VCaP (cell line): ENCODE measurements around the gene HOXA7.

Experiments
- H3K27ac ChIP-seq: fragments of 450-650 bp; 2 replicates; pipeline ENCODE4 v1.5.1; 2017
- CTCF ChIP-seq: fragments of 450-650 bp; conservative IDR thresholded peaks from 2 replicates; pipeline ENCODE4 v1.5.1; 2017; ENCODE audit warnings: mild to moderate bottlenecking, moderate library complexity

Gene HOXA7

DNA sequence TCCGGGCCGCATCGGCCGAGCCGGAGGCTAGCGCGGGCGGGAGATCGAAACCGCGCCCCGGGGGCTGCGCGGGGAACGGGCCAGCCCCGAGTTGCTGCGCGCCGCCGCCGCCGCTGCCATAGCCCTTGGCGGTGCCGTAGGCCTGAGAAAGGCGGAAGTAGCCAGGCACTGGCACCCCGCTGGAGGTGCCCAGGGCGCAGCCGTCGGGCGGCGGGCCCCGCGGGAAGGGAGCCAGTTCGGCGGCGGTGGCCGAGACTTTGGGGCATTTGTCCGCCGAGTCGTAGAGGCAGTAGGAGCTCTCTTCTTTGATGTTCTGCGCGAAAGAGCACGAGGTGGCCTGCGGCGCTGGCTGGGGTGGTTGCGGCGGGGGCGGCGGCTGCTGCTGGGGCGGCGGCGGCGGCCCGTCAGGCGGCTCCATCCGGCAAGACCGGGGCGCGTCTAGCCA, 17.1 kb upstream of the HOXA7 start:
- no peak for TF ChIP-seq CTCF

GRCh38 chr7:27172823-27173510, 16.5 kb upstream of the HOXA7 start:
- TF ChIP-seq CTCF = no peak
- H3K27ac ChIP-seq = peak overlapping the region; percentile 99

More for the DNA sequence above, 17.1 kb upstream of the HOXA7 start:
- peak overlapping the region; percentile 99 for H3K27ac ChIP-seq

GRCh38 chr7:27172315-27172774, 15.9 kb upstream of the HOXA7 start:
- H3K27ac ChIP-seq = peak overlapping the region; percentile 99
- TF ChIP-seq CTCF = no peak

DNA sequence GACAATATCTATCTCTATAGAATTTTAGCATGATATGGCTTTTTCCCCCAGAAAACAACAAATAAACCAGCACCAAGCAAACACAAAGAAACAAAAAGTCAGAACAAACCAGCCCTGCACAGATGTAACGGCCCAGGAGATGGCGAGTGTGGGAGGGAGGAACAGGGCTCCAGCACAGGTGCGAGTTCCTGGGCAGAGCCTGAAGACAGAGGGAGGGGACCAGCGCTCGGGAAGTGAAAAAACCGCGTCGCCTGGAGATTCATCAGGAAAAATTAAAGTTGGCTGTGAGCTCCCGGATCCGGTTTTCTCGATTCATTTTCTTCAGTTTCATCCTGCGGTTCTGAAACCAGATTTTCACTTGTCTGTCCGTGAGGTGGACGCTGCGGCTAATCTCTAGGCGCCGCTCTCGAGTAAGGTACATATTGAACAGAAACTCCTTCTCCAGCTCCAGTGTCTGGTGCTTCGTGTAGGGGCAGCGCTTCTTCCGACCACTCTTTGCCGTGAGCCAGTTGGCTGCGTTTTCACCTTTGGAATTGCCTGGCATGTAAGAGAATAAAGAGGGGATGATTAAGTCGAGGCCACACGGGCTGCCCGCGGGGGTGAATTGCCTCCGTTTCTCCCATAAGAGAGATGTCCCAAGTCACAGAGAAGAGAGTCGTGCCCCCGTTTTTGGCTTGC, 15.3 kb upstream of the HOXA7 start:
- TF ChIP-seq CTCF = peak; percentile 9; the same call in 1 of the 2 replicates

DNA sequence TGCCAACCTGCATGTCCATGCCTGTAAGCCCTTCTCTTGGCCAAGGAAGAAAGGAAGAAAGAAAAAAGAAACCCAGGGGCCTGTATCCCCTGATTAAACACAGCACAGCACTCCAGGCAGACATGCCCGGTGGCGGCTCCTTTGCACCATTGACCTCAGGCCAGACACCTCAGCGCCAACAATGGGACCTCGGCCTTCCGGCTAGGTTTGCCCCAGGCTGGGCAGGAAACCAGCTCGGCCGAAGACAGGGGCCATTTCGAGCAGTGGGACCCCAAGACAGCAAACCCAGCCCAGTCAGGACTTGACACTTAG, 14.8 kb upstream of the HOXA7 start:
- no peak for TF ChIP-seq CTCF
- peak overlapping the region; percentile 99 for H3K27ac ChIP-seq

More for the DNA sequence above, 15.3 kb upstream of the HOXA7 start:
- H3K27ac ChIP-seq = peak overlapping the region; percentile 99

DNA sequence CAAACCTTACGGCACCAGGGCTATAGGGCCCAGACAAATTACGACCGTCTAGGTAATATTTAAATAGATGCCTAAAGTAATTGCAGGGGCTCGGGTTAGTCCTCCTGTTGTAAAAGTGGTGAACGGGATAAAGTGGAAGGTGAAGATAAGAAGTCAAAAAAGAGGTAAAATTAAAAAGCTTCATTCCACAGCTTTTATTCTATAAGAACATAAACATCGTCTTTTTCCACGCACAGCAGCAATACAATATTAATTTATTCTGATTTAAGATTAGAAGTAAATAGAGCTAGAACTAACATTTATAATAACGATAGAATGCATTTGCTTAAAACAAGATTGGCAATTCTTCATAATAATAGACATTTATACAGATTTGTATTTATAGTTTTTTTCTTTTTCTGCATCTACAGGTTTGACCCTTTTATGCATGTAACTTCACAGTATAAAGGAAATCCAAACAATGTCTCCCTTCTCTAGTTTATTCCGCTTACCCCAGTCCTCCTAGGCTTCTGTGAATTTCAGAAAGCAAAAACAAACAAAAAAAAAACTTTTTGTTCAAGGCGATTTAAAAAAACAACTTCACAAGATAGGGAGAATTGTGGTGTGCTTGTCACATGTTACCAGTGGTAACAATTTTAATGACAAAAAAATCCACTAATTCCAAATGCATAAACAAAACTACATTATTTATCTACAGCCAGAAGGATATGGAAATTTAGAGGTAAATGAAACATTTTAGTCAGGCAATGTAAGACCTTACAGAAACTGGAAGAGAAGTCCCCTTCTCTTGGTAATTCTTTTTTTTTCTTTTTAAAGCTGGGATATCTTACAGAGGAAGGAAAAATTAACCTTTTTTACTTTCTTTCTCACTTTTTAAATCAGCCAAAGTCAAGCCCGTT, 14.2 kb upstream of the HOXA7 start:
- H3K27ac ChIP-seq = peak overlapping the region; percentile 99
- no peak for TF ChIP-seq CTCF
